HG03521 (cell line): ENCODE results near the gene AHRR.
"Not testable (repeated sequence)": the region's sequence is repeated elsewhere in the genome, so short reads cannot be mapped to it uniquely, and the experiment has no call there.

Experiments used
- ATAC-seq: cut with Tn5 transposase; IDR thresholded peaks from one replicate; pipeline ENCODE4 v1.9.1; 2021; ENCODE audit warnings: mild to moderate bottlenecking, moderate library complexity; ENCODE audit not compliant: unreplicated experiment

AHRR gene

GRCh38 chr5:405421-405820 lies 83.9 kb downstream of the AHRR start:
- no peak for ATAC-seq

DNA sequence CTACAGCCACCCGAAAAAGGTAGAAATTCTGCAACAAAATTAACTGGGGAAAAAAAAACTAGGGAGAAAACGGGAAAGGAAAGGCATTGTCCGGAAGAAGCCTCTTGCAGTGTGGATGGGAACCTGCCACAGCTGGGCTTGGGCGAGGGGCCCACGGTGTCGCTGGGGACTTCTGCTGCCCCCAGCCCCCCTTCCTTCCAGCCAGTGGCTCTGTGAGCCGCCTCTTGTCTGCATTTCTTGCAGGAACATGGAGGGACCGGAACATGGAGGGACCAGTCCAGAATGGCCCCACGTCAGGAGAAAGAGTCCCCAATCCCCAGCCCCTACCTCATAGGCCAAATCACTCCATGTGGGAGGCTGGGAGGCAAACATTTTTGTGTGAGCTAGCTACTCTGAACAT lies 84.5 kb downstream of the AHRR start:
- no peak for ATAC-seq

- ATAC-seq = no peak
Measured at GRCh38 chr5:407051-407450, 85.5 kb downstream of the AHRR start.

GRCh38 chr5:407801-408268 lies 86.3 kb downstream of the AHRR start:
- no peak for ATAC-seq

GRCh38 chr5:410911-411517 lies 89.5 kb downstream of the AHRR start:
- no peak for ATAC-seq

GRCh38 chr5:411728-412127 lies 90.2 kb downstream of the AHRR start:
- ATAC-seq = no peak

- ATAC-seq = not testable (repeated sequence)
Measured at GRCh38 chr5:414991-415927, 93.7 kb downstream of the AHRR start.

GRCh38 chr5:415928-416635 lies 94.6 kb downstream of the AHRR start:
- no peak for ATAC-seq

GRCh38 chr5:416636-416960 lies 95.1 kb downstream of the AHRR start:
- no peak for ATAC-seq

DNA sequence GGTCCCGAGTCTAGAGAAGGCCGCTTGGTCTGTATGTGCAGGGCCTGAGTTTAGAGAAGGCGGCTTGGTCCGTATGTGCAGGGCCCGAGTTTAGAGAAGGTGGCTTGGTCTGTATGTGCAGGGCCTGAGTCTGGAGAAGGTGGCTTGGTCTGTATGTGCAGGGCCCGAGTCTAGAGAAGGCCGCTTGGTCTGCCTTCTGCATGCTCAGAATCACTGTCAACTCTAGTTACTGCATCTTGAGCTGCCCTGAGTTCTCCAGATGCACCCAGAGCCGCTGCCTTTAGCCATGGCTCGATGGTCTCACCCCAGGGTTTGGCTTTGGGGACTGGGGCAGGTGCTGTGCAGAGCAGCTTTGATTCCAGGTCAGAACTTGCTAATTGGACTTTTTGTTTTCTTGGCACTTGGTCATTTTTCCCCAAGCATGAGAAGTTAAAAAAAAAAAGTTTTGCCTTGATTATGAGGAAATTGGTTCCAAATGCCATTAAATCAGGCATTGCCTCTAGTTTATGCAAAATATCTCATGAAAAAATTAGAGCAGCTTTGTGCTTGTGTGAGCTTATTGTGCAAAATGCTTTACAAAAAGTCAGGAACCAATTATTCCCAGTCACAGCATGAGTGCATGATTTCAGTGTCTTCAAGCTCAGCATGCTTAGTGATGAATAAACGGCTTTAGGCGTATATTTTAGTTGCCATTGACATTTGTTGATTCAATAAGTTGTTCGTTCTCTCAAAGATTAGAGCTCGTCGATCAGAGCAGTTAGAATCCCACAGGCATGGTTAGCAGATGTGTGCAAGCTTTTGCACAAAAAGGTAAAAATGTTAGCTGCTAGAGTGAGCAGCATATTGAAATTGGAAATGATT lies 96.0 kb downstream of the AHRR start:
- ATAC-seq = no peak

- no peak for ATAC-seq
Measured at GRCh38 chr5:418162-419121, 96.9 kb downstream of the AHRR start.

DNA sequence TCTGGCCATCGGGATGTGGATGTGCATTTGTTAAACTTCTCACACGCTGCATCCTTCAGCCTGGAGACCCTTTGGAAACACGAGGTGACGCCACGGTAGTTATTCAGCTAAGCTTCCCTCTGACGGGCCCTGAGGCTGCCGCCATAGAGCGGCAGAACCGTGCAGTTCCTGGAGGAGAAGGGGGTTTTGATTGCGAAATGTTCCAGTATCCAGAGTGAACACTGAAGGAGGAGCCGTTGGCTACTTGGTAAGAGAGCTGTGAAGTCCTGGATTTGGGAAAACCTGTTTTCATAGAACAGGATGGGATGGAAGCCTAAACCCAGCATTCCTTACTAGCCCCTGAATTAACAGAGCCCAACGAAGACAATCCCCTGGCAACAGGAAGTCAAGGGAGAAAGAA lies 98.5 kb downstream of the AHRR start:
- ATAC-seq = no peak

- no peak for ATAC-seq
Measured at GRCh38 chr5:420632-421286, 99.2 kb downstream of the AHRR start.

- no peak for ATAC-seq
Measured at GRCh38 chr5:421287-421880, 99.9 kb downstream of the AHRR start.

- ATAC-seq = no peak
Measured at GRCh38 chr5:421901-422300, 100.4 kb downstream of the AHRR start.

GRCh38 chr5:422323-423232 lies 101.1 kb downstream of the AHRR start:
- no peak for ATAC-seq

- no peak for ATAC-seq
Measured at GRCh38 chr5:423233-423565, 101.7 kb downstream of the AHRR start.
